ACC112 (cell line): Measurements from ENCODE around the gene LRRC74B.
"Not testable (repeated sequence)": the region's sequence is repeated elsewhere in the genome, so short reads cannot be mapped to it uniquely, and the experiment has no call there.

ENCODE experiments used
- H2AFZ ChIP-seq: fragments of 200-600 bp; sonication (generic); one replicate; pipeline ENCODE4 v1.6.0; 2017; ENCODE audit warnings: antibody characterized with exemption, low read length; ENCODE audit not compliant: unreplicated experiment
- H3K27ac ChIP-seq: fragments of 200-600 bp; sonication (generic); 2 replicates; pipeline ENCODE4 v1.5.1; 2014; ENCODE audit warnings: low read depth, mild to moderate bottlenecking, antibody characterized with exemption, low read length, moderate library complexity
- H3K27me3 ChIP-seq: fragments of 200-600 bp; sonication (generic); 2 replicates; pipeline ENCODE4 v1.6.1; 2014; ENCODE audit warnings: mild to moderate bottlenecking, antibody characterized with exemption, low read length, moderate library complexity, mixed read lengths; ENCODE audit not compliant: insufficient read depth
- H3K36me3 ChIP-seq: fragments of 200-600 bp; sonication (generic); 2 replicates; pipeline ENCODE4 v1.6.1; 2016; ENCODE audit warnings: mild to moderate bottlenecking, antibody characterized with exemption, low read length, moderate library complexity, mixed read lengths; ENCODE audit not compliant: insufficient read depth
- H3K4me1 ChIP-seq: fragments of 200-600 bp; sonication (generic); one replicate; pipeline ENCODE4 v1.6.1; 2016; ENCODE audit warnings: low read length, mixed read lengths; ENCODE audit not compliant: insufficient read depth, unreplicated experiment, control insufficient read depth
- H3K4me3 ChIP-seq: fragments of 200-600 bp; sonication (generic); 2 replicates; pipeline ENCODE4 v1.5.1; 2014; ENCODE audit warnings: mild to moderate bottlenecking, low read depth, low read length
- H3K79me2 ChIP-seq: fragments of 200-600 bp; sonication (generic); one replicate; pipeline ENCODE4 v1.6.0; 2016; ENCODE audit warnings: low read length; ENCODE audit not compliant: control insufficient read depth, unreplicated experiment, insufficient read depth

Gene LRRC74B

GRCh38 chr22:21038405-21038804, 7.3 kb upstream of the LRRC74B start:
- H3K4me1 ChIP-seq = peaks cover 23% of the 10 kb centered on the region

DNA sequence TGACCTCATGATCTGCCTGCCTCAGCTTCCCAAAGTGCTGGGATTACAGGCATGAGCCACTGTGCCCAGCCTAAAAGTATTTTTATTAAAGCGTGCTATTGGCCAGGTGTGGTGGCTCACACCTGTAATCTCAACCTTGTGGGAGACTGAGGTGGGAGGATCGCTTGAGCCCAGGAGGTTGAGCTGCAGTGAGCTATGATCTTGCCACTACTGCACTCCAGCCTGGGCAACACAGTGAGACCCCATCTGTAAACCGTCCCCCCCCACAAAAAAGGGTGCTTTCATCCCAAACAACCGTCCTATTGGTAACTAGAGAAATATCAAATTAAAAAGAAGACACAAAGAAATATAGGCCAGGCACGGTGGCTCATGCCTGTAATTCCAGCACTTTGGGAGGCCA, 6.6 kb upstream of the LRRC74B start:
- not testable (repeated sequence) for H3K27me3 ChIP-seq, H3K4me3 ChIP-seq, H3K79me2 ChIP-seq, H2AFZ ChIP-seq, H3K27ac ChIP-seq, H3K36me3 ChIP-seq
- peaks cover 25% of the 10 kb centered on the region for H3K4me1 ChIP-seq

More at GRCh38 chr22:21038405-21038804, 7.3 kb upstream of the LRRC74B start:
- Histone ChIP-seq H3K27ac (peak overlapping the region; percentile 67), H3K79me2 (no peaks in the 10 kb centered on the region), H2AFZ (peak overlapping the region; percentile 48), H3K4me3 (no peak overlapping the region), H3K36me3 (no peaks in the 10 kb centered on the region), H3K27me3 (no peaks in the 10 kb centered on the region)

- Histone ChIP-seq H3K36me3 (no peaks in the 10 kb centered on the region), H3K4me3 (no peak overlapping the region), H2AFZ (no peak overlapping the region), H3K79me2 (no peaks in the 10 kb centered on the region), H3K27ac (no peak overlapping the region), H3K27me3 (no peaks in the 10 kb centered on the region), H3K4me1 (peaks cover 34% of the 10 kb centered on the region)
Observed at GRCh38 chr22:21041937-21042336, 3.8 kb upstream of the LRRC74B start.

DNA sequence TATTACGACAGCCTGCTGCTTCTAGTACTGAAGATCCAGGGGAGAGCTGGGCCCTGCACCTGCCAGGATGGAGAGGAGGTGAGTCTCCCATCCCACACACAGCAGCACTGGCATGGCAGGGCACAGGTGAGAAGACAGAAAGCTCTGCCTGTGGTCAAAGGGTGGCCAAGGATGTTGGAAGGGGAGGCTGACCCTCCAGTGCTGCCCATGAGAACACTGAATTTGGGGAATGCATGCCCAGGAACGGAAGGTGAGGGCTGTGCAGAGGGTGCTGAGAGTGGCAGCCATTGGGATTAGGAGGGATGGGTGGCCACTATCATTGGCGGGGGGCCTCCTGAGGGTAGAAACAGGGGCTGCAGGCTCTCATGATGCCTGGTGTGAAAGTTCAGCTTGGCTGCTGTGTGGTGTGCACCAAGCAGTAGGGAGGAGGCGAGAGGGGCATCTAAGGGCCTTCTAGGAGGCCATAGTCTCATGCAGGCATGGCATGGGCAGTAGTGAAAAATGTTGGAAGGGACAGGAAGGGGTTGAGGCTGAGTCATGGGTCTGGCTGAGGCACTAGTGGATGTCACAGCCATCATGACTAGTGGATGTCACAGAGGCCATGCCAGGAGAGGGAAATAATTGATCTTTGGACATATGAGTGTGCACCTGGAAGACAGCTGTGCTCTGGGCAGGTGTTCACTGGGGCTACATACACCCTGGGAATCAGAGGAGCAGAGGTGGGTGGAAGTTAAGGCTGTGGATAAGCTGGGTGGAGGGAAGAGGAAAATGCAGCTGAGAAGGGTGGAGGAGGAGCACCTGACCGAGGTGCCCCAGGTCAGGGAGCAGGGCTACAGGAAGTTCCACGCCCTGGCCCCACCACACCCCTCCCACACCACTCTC, 2.5 kb upstream of the LRRC74B start:
- Histone ChIP-seq H3K27ac (no peak overlapping the region), H3K4me1 (peaks cover 26% of the 10 kb centered on the region), H3K4me3 (no peak overlapping the region), H3K36me3 (no peaks in the 10 kb centered on the region), H3K79me2 (no peaks in the 10 kb centered on the region), H2AFZ (no peak overlapping the region), H3K27me3 (no peaks in the 10 kb centered on the region)

GRCh38 chr22:21043860-21044535, 1.7 kb upstream of the LRRC74B start:
- Histone ChIP-seq H2AFZ (no peak overlapping the region), H3K79me2 (no peaks in the 10 kb centered on the region), H3K36me3 (no peaks in the 10 kb centered on the region), H3K4me3 (0 out of 2 replicates have a peak overlapping the region, but pooled peaks have one; percentile 37), H3K27me3 (no peaks in the 10 kb centered on the region), H3K4me1 (peaks cover 22% of the 10 kb centered on the region), H3K27ac (peak overlapping the region; percentile 78; the same call in 1 of the 2 replicates)

GRCh38 chr22:21044931-21045584, 688 bp upstream of the LRRC74B start:
- H3K36me3 ChIP-seq = no peaks in the 10 kb centered on the region
- H3K27ac ChIP-seq = peak overlapping the region; percentile 78
- peak overlapping the region; percentile 52 for H2AFZ ChIP-seq
- H3K79me2 ChIP-seq = no peaks in the 10 kb centered on the region
- H3K4me3 ChIP-seq = peak overlapping the region; percentile 73
- H3K4me1 ChIP-seq = peaks cover 22% of the 10 kb centered on the region
- no peaks in the 10 kb centered on the region for H3K27me3 ChIP-seq

DNA sequence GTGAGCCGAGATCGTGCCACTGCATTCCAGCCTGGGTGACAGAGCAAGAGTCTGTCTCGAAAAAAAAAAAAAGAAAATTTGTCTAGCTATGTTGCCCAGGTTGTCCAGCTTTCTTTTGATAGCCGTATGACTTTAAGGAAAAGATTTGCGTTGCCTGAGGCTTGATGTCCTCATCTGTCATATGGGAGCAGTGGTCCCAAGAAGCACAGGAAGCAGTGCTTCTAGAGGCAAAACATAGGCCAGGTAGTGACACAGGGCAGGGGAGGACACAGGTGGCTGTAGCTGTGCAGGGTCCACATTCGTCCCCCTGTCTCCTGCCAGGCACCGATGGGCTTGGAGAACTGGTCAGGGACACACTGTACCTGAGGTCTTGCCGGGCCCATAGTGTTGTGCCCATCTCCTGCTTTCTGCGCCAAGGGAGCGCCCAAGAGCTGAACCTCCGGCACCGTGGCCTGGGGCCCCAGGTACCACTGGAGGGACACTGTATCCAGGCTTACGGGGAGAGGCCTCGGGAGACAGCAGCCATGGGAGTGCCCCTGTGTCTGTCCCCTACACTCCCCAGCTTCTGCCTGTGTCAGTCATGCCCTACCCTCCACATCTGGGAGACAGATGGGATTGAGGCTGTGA, 1.4 kb downstream of the LRRC74B start:
- no peak overlapping the region for H2AFZ ChIP-seq
- H3K27me3 ChIP-seq = no peaks in the 10 kb centered on the region
- no peaks in the 10 kb centered on the region for H3K79me2 ChIP-seq
- H3K27ac ChIP-seq = no peak overlapping the region
- no peak overlapping the region for H3K4me3 ChIP-seq
- peaks cover 20% of the 10 kb centered on the region for H3K4me1 ChIP-seq
- H3K36me3 ChIP-seq = no peaks in the 10 kb centered on the region

GRCh38 chr22:21047730-21048129, 2.0 kb downstream of the LRRC74B start:
- H3K4me3 ChIP-seq = no peak overlapping the region
- no peaks in the 10 kb centered on the region for H3K27me3 ChIP-seq

DNA sequence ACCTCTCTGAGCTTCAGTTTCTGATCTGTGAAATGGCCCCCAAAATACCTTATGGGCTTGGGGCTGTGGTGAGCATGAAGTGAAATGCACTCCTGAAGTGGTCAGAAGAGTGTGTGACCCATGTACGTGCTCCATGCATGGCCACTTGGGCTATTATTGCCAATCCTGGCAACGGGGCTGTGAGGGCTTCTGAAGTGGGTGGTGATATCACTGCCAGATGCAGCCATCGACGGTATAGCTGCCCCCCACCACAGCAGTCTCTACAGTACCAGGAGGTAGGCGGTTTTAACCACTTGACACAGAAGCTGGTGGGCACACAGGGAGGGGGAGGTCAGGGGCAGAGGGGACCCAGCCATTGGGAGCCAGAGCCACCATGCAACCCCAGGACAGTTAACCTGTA, 2.7 kb downstream of the LRRC74B start:
- H3K4me1 ChIP-seq = peaks cover 11% of the 10 kb centered on the region
- H3K36me3 ChIP-seq, H2AFZ ChIP-seq, H3K4me3 ChIP-seq, H3K79me2 ChIP-seq, H3K27me3 ChIP-seq, H3K27ac ChIP-seq: not testable (repeated sequence)

More at GRCh38 chr22:21047730-21048129, 2.0 kb downstream of the LRRC74B start:
- Histone ChIP-seq H3K4me1 (peaks cover 17% of the 10 kb centered on the region), H3K27ac (no peak overlapping the region), H3K79me2 (no peaks in the 10 kb centered on the region), H2AFZ (no peak overlapping the region), H3K36me3 (no peaks in the 10 kb centered on the region)

GRCh38 chr22:21048965-21049364, 3.2 kb downstream of the LRRC74B start:
- peaks cover 10% of the 10 kb centered on the region for H3K4me1 ChIP-seq
- H3K79me2 ChIP-seq, H3K36me3 ChIP-seq, H3K4me3 ChIP-seq, H3K27ac ChIP-seq, H3K27me3 ChIP-seq, H2AFZ ChIP-seq: not testable (repeated sequence)
